Motor neuron (in vitro differentiated cells): ENCODE measurements around the gene TMEM9B. TPM values are rescaled to one million over a fixed set of nuclear protein-coding genes. Genes with fewer than 3 reads are reported as not detected.
A peak's percentile ranks its signal among the peaks of the same experiment; 100 is the strongest.
"Not testable (repeated sequence)": the region's sequence is repeated elsewhere in the genome, so short reads cannot be mapped to it uniquely, and the experiment has no call there.

ENCODE experiments used
- ATAC-seq, 8 experiments: fragments of 200-7000 bp; cut with Tn5 transposase; replicated peaks in 6 of 8; 2 replicates each; pipeline ENCODE4 v1.8.0; 2021; ENCODE audit warnings: mild to moderate bottlenecking in 8 of 8, moderate library complexity in 8 of 8
- H3K27ac ChIP-seq, 2 donors: fragments of 250-450 bp; sonication (Bioruptor Pico); 2 replicates each; pipeline ENCODE4 v1.9.0; 2021; ENCODE audit warnings: antibody characterized with exemption in 2 of 2, mild to moderate bottlenecking in 2 of 2, moderate library complexity in 1 of 2
- H3K4me1 ChIP-seq, 2 donors: fragments of 250-450 bp; sonication (Bioruptor Pico); replicated peaks in 1 of 2; 2 replicates each; pipeline ENCODE4 v1.6.1; 2021; ENCODE audit warnings: antibody characterized with exemption in 2 of 2, mild to moderate bottlenecking in 2 of 2, moderate library complexity in 1 of 2
- H3K4me3 ChIP-seq, 5 donors: fragments of 250-450 bp; sonication (Bioruptor Pico); 2 replicates each; pipeline ENCODE4 v1.9.0; 2021; ENCODE audit warnings: antibody characterized with exemption in 5 of 5, mild to moderate bottlenecking in 5 of 5, moderate library complexity in 4 of 5
- WGBS, 10 experiments: fragments of 450-650 bp; shearing (Covaris generic); methylation state at CpG; one replicate each; pipeline ENCODE4 v1.0.0; 2022; 5-methylcytosine and 5-hydroxymethylcytosine counted together
- in situ Hi-C, 9 experiments: fragments of 400-800 bp; cut with MboI; loops; one replicate each; pipeline ENCODE4 v1.15.0; 2021; ENCODE audit warnings: low sequenced_read_pairs in 9 of 9, low pct_unique_long_range_greater_than_20kb in 2 of 9; ENCODE audit not compliant: unreplicated experiment in 9 of 9
- total RNA-seq, 8 experiments: library from RNA; unstranded; fragments of 300-600 nt; gene quantifications; 2 replicates each; pipeline versions ENCODE4 v1.2.3 to v1.2.4, GENCODE V29; 2022

Gene TMEM9B
- total RNA-seq, 8 experiments from 2014 or later = 26.9 to 82.3 (median 30.4) TPM

DNA sequence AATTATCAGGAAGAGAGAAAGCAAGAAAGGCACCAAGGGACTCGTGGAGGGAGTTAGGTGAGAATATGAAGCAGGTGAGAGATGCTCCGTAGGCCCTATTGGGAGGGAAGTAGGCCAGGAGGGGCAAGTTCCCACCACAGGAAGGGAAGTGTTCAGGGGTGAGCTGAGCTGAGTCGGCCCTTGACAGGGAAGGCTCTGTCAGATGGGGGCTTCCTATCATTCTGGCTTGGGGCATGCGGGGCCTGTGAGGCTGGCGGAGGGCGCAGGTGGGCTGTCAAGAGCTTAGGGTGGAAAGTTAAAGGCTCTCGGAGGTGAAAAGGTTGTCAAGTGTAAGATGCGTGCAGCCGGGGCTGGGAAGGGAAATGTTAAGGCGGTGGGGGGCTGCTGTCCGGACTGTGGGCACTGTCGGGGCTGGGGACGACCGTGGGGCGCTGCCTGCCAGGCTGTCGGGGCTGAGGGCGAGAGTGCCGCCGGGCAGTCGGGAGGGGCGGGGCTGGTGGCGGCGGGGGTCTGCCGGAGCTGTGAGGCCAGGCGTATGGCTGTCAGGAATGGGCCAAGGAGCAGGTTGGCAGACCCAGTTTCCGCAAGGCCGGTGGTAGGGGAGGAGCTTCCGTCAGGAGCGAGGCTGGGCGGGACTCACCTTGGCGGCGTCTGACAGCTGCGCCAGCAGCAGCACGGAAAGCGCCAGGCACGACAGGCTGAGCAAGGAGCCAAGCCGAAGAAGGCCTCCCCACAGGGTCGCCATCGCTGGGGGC is 496 bp downstream of the TMEM9B start:
- 0 to 33% (median 13%) methylated on average over 1 to 4 of the region's 39 CpGs; no CpG with 5 or more reads in 4 of the 10 experiments for WGBS, 10 experiments
- Histone ChIP-seq H3K27ac (peak overlapping the region; percentile 75 to 86), H3K4me3 (peak overlapping the region; percentile 78 to 95 (median 91)), H3K4me1 (peaks cover 14 to 16% of the 10 kb centered on the region in 2 donors)
- peak; percentile 49 to 76 (median 70) for ATAC-seq
- in situ Hi-C loops = no loop called here

DNA sequence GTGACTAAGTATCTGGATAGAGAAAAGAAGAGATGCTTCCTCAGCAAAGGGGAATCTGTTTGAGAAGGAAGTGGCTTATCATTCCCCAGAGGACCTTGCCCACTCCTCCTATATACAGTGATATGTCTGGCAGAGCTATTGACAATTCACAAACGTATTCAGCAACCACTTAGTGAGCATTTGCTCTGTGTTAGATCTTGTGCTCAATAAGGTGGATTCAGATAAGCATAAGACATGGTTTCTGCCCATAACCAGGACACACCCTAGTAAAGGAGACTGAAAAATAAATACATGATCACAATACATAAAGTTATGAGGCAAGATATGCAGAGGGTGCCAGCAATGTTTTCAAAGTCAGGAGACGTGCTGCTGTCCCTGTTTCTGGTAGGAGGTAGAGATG is 1.4 kb downstream of the TMEM9B start:
- in situ Hi-C loops = no loop called here
- no peak for ATAC-seq

GRCh38 chr11:8961401-8961800 is 2.8 kb downstream of the TMEM9B start:
- WGBS, 10 experiments = 0 to 86% (median 55%) methylated on average over 1 to 2 of the region's 2 CpGs; no CpG with 5 or more reads in 4 of the 10 experiments
- H3K27ac ChIP-seq = no peak overlapping the region
- H3K4me1 ChIP-seq = peaks cover 14 to 16% of the 10 kb centered on the region in 2 donors
- in situ Hi-C loops = no loop called here
- no peak overlapping the region for H3K4me3 ChIP-seq
- ATAC-seq = no peak

More for the DNA sequence above, 1.4 kb downstream of the TMEM9B start:
- H3K27ac ChIP-seq = no peak overlapping the region
- WGBS, 10 experiments = 0 to 80% (median 27%) methylated on average over 1 of the region's 2 CpGs; no CpG with 5 or more reads in 5 of the 10 experiments
- H3K4me1 ChIP-seq = peaks cover 14 to 16% of the 10 kb centered on the region in 2 donors
- peak overlapping the region in 2 of 5 donors; percentile 78 to 95 for H3K4me3 ChIP-seq

DNA sequence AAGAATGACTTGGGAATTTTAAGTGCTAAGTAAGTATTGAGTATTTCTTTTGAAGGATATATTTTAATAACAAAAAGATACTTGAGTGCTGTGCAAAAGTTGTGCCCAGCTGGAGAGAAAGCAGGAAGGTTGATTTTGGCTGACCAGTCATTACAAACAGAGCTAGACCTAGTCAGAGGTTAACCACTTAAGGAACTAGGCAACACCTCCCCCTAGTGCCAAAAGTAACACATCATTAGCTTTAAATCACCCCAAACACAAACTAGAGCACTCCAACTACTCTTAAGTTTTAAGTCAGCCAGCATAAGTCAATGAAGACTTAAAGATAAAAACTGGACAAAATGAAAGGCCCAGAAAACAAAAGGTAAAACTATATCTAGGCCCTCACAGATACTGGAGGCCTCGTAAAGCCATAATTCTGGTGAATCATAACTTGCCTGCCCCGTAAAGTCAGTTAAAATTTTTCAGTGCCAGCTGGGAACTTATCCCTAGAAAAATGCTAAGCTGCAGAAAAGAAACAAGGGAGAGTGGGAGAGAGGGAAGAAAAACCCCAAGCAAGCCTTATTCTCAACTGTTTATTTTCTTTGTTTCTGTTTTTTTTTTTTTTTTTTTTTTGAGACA is 4.6 kb downstream of the TMEM9B start:
- 6 to 80% (median 33%) methylated on average over 1 to 2 of the region's 2 CpGs; no CpG with 5 or more reads in 2 of the 10 experiments for WGBS, 10 experiments
- in situ Hi-C loops = no loop called here
- H3K4me3 ChIP-seq = no peak overlapping the region

DNA sequence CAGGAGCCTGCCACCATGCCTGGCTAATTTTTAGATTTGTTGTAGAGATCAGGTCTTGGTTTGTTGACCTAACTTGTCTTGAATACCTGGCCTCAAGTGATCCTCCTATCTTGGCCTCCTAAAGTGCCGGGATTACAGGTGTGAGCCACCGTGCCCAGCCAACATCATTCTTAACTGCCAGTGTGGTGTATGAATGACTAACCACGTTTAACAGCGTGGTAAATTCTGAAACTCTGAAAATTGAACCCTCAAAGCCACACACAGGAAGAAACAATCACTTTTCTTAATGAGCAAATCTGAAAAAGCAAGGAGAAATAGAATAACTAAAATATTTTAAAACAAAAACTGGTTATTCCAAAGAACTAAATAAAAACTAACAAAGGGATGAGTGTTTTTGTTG is 7.4 kb downstream of the TMEM9B start:
- Histone ChIP-seq H3K27ac (no peak overlapping the region), H3K4me1 (peaks cover 0 to 3% of the 10 kb centered on the region in 2 donors), H3K4me3 (no peak overlapping the region)
- in situ Hi-C loops = no loop called here
- ATAC-seq = no peak
- 88 to 100% (median 94%) methylated on average over 1 to 4 of the region's 4 CpGs; no CpG with 5 or more reads in 2 of the 10 experiments for WGBS, 10 experiments

More for the DNA sequence above, 4.6 kb downstream of the TMEM9B start:
- ATAC-seq = peak in 2 of 8 experiments; percentile 2 to 8
- peaks cover 3 to 9% of the 10 kb centered on the region in 2 donors for H3K4me1 ChIP-seq
- no peak overlapping the region for H3K27ac ChIP-seq

GRCh38 chr11:8948886-8949285 is 15.4 kb downstream of the TMEM9B start:
- Histone ChIP-seq H3K27ac (no peak overlapping the region), H3K4me1 (no peaks in the 10 kb centered on the region), H3K4me3 (no peak overlapping the region)
- ATAC-seq = peak in 1 of 8 experiments; percentile 8
- WGBS, 10 experiments = 76 to 100% (median 95%) methylated on average over 1 to 3 of the region's 3 CpGs
- in situ Hi-C loops = no loop called here

DNA sequence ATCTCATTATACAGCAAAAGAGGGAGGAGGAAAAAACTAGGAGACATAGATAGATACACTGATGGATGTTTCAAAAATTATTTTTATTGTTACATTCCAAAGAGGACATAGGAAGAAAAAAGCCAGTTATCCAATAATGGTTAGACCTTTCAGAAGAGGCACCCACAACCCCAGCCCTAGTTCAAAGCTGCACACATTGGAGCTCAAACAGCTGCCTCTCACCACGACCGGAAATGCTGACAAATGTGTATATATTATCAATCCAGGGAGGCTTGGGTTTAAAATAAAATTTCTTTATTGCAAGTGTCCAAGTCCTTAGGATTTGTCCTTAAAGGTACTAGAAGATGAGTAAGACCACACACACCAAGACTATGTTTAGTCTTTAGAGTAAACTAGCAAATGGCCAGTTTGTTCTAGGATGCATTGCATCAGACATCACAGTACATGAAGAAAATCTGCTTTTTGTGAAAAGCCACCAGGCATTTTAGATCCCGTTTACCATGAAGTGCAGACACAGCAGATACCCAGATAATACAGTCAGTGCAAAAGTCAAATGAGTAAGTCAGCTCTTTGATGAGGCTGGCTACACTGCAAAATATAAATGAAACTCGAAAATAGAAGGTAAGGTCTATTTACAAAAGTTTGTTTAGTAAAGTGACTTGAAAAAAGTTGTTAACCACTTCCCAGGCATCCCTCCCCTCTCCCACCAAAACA is 16.9 kb downstream of the TMEM9B start:
- Histone ChIP-seq H3K27ac (no peak overlapping the region), H3K4me1 (no peaks in the 10 kb centered on the region), H3K4me3 (no peak overlapping the region)
- ATAC-seq = no peak
- in situ Hi-C loops = no loop called here
- 60 to 97% (median 88%) methylated on average over 1 to 4 of the region's 4 CpGs; no CpG with 5 or more reads in 1 of the 10 experiments for WGBS, 10 experiments

DNA sequence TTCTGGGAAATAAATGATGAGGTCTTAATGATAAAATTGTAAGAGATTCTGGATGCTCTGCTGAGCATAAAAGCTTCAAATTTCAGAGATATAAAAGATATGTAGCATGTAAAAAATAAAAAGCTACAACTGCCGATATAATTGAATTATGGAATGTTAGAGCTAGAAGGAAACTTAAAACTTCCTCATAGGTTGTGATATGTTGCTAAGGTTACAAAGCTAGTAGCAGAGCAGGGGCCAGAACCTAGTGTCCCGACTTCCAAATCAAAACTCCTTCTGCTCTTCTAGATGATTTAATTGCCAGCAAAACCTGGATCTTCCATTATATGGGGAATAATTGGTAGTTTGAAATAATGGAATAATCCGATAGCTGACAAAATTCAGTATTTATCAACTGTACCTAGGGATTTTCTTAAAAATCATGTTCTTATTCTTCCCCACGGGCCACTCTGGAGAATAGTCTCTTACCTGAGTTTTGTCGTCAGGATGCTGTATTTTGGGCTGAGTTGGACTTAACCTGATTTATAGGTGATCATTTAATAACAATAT is 21.6 kb downstream of the TMEM9B start, which contains the start of gene ASCL3:
Gene ASCL3, minus strand, starts transcription at position 499 of the 549 bp plus-strand sequence. CDS start 4,855 bp downstream, outside the sequence.
- Histone ChIP-seq H3K27ac (no peak within 1 kb of the TSS), H3K4me3 (no peak within 1 kb of the TSS), H3K4me1 (no peaks in the 10 kb centered on the region)
- 50 to 96% (median 76%) methylated on average over 2 to 5 of the region's 5 CpGs for WGBS, 10 experiments
- in situ Hi-C loops = no loop called here
- no peak for ATAC-seq

- in situ Hi-C loops = no loop called here
- WGBS, 10 experiments = 49 to 93% (median 75%) methylated on average over 3 to 8 of the region's 8 CpGs
- ATAC-seq = no peak
- no peaks in the 10 kb centered on the region for H3K4me1 ChIP-seq
- no peak overlapping the region for H3K4me3 ChIP-seq
- H3K27ac ChIP-seq = no peak overlapping the region
These were observed 22.7 kb downstream of the TMEM9B start for GRCh38 chr11:8941341-8942103.

- Histone ChIP-seq H3K4me1 (peaks cover 0 to 6% of the 10 kb centered on the region in 2 donors), H3K4me3 (no peak overlapping the region), H3K27ac (no peak overlapping the region)
- ATAC-seq = no peak
- in situ Hi-C loops = no loop called here
- 58 to 100% (median 91%) methylated on average over 1 to 10 of the region's 14 CpGs; no CpG with 5 or more reads in 1 of the 10 experiments for WGBS, 10 experiments
These were observed 26.6 kb downstream of the TMEM9B start for GRCh38 chr11:8937659-8938058.

GRCh38 chr11:8937159-8937558 is 27.1 kb downstream of the TMEM9B start:
- Histone ChIP-seq H3K4me3 (no peak overlapping the region), H3K4me1 (peaks cover 0 to 6% of the 10 kb centered on the region in 2 donors), H3K27ac (no peak overlapping the region)
- 60 to 100% (median 80%) methylated on average over 1 to 10 of the region's 10 CpGs; no CpG with 5 or more reads in 3 of the 10 experiments for WGBS, 10 experiments
- ATAC-seq = no peak
- in situ Hi-C loops = no loop called here

DNA sequence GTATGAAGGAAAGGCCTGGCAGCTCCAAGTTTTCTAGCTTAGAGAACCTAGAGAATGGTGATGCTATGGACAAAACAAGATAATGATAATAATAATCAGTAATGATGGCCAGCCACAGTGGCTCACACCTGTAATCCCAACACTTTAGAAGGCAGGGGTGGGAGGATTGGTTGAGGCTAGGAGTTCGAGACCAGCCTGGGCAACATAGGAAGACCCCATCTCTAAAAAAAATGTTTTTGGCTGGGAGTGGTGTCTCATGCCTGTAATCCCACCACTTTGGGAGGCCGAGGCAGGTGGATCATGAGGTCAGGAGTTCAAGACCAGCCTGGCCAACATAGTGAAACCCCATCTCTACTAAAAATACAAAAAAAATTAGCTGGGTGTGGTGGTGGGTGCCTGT is 28.5 kb downstream of the TMEM9B start:
- H3K4me3 ChIP-seq, ATAC-seq, H3K27ac ChIP-seq, H3K4me1 ChIP-seq, in situ Hi-C loops: not testable (repeated sequence)
- WGBS, 10 experiments = 70 to 100% (median 100%) methylated on average over 1 to 2 of the region's 2 CpGs; no CpG with 5 or more reads in 5 of the 10 experiments
